Heart right ventricle (tissue), 16 donors: ENCODE measurements around the gene RGS9. TPM values are rescaled to one million over a fixed set of nuclear protein-coding genes. Genes with fewer than 3 reads are reported as not detected.

Experiments
- ATAC-seq, 8 donors: fragments of 200-7000 bp; cut with Tn5 transposase; one replicate each; pipeline ENCODE4 v1.9.1; 2020; ENCODE audit warnings: mild to moderate bottlenecking in 8 of 8, moderate library complexity in 8 of 8, moderate number of reproducible peaks in 1 of 8
- DNase-seq, 2 donors: peaks; one replicate each; pipeline ENCODE4 v3.0.0-alpha.2; 2020
- H3K27ac ChIP-seq, 10 donors: fragments of 200-600 bp; sonication (generic) in 2 of 10; one replicate each; pipeline versions ENCODE4 v1.5.0 to v1.8.0; 2020 to 2022; ENCODE audit warnings: mild to moderate bottlenecking in 3 of 10
- H3K27me3 ChIP-seq, 7 donors: fragments of 200-600 bp; one replicate each; pipeline ENCODE4 v1.8.0; 2021 to 2022; ENCODE audit warnings: mild to moderate bottlenecking in 2 of 7
- H3K36me3 ChIP-seq, 9 donors: fragments of 200-600 bp; sonication (generic) in 1 of 9; one replicate each; pipeline versions ENCODE4 v1.5.0 to v1.8.0; 2020 to 2022; ENCODE audit warnings: mild to moderate bottlenecking in 2 of 9
- H3K4me1 ChIP-seq, 9 donors: fragments of 200-600 bp; sonication (generic) in 1 of 9; one replicate each; pipeline versions ENCODE4 v1.5.0 to v1.8.0; 2020 to 2022; ENCODE audit warnings: mild to moderate bottlenecking in 4 of 9
- H3K4me3 ChIP-seq, 10 donors: fragments of 200-600 bp; sonication (generic) in 2 of 10; one replicate each; pipeline versions ENCODE4 v1.5.0 to v1.8.0; 2020 to 2022; ENCODE audit warnings: mild to moderate bottlenecking in 7 of 10, moderate library complexity in 2 of 10
- H3K9me3 ChIP-seq, 11 donors: fragments of 200-600 bp in 10 of 11; sonication (generic) in 2 of 11; one replicate each; pipeline versions ENCODE4 v1.5.0 to v1.8.0; 2013 to 2022; ENCODE audit warnings: mild to moderate bottlenecking in 2 of 11, control low read depth in 1 of 11, moderate library complexity in 1 of 11
- CTCF ChIP-seq, 9 donors: fragments of 200-600 bp; sonication (generic) in 2 of 9; IDR thresholded peaks; one replicate each; pipeline versions ENCODE4 v1.5.0 to v1.8.0; 2021 to 2022; ENCODE audit warnings: antibody characterized with exemption in 9 of 9, mild to moderate bottlenecking in 5 of 9, moderate library complexity in 1 of 9
- WGBS, 2 donors: extraction: QIAGEN DNeasy Blood & Tissue Kit; methylation state at CpG; one replicate each; pipeline ENCODE4 v1.1.7; 2013; ENCODE audit warnings: inconsistent platforms in 1 of 2; 5-methylcytosine and 5-hydroxymethylcytosine counted together
- intact Hi-C, 10 donors: fragments of 100-400 bp; cut with DNase I; formaldehyde crosslinking; loops; one replicate each; pipeline versions ENCODE4 v1.11.1 to v1.14.2; 2022
- polyA plus RNA-seq, 2 donors: library from polyadenylated mRNA; stranded (reverse); fragments of 200-250 nt; gene quantifications; one replicate each; pipeline ENCODE4 v1.2.3, GENCODE V29; 2013
- total RNA-seq, 10 donors: library from RNA; stranded (reverse); fragmentation: NEBNext Ultra II Directional in 3 of 10; extraction: Animal tissue kit (Norgen Biotek cat#: 25700) in 3 of 10; gene quantifications; one replicate each; pipeline versions ENCODE4 v1.2.1 to v1.2.4, GENCODE V29; 2021 to 2023
- donor health status: Arrhythmogenic right ventricular cardiomyopathy.
- donor health status: ischemic (EF 13 %, LVEDD 7.1; RV severe dilation, severe dysfunction).
- donor health status: healthy with polysubstance abuse.
- donor health status: DM: no; HTN: yes; CAD: no.
- donor health status: DM: no; HTN: no; CAD: no.
- donor health status: ischemic (EF 25% LVEDD 6.9; RV normal size, moderate dysfunction).
- donor health status: ischemic (EF 25% LVEDD 5.7; RV mildly dilated, moderate dysfunction).
- donor health status: healthy.
- donor health status: DM: yes; HTN: yes; CAD: no.
- donor health status: Ischemic cardiomyopathy.
- donor health status: ischemic (EF 35%, LVEDD 5.7; RV mildly dilated, moderate dysfunction).
- donor health status: nonischemic (EF 11% LVEDD 7.7; RV severe dilation, severe dysfunction).
- donor health status: DM: yes; HTN: yes; CAD: no.
- donor health status: PGD.
- donor health status: ischemic (EF 29% LVEDD 5.4; RV normal size, mild dysfunction).
- donor health status: nonischemic (EF 23%, LVEDD 6.1; RV moderate dilation, normal function).

Gene RGS9
- total and polyA plus RNA-seq, 12 donors: 0.36 to 3.0 (median 1.1) TPM

DNA sequence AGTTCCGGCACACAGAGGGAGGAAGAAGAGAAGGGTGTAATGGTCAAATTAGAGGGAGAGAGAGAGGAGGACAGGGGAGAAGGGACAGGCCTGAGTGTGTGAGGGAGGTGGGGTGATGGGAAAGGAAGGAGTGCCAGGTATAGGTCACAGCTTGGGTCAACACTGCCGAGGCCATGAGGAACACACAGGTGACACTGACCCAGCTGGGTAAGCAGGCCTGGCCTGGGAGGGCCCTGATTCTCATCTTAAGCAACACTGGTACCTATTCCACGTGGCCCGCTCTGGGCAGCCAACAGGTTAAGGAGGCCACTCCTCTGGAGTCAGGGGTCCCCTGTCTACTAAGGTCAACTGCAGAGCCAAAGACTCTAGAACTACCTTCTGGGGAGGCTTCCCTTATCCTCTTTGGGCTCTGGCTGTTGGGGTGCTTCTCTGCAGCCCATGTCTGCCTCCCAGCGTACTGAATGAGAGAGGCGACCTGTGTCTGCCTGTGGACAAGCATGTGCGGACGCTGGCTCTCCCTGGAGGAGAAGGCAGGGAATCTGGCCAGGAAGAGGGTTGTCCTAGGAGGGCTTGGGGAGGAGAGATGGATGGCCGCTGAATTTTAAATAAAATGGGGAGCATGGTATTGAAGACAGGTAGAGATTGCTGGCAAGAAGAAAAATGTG lies 57.6 kb downstream of the RGS9 start:
- intact Hi-C loops: loop anchor here in 7 of 10 donors (5.0 to 10.0 kb wide), 7 partner anchors 90 to 270 kb away; no protein-coding TSS in a partner anchor
- no peak for DNase-seq
- no peaks in the 10 kb centered on the region for H3K4me1 ChIP-seq
- 76 to 82% methylated on average over 9 of the region's 9 CpGs for WGBS, 2 donors
- no peaks in the 10 kb centered on the region for H3K9me3 ChIP-seq
- H3K36me3 ChIP-seq: no peaks in the 10 kb centered on the region
- H3K27me3 ChIP-seq: peaks cover 0 to 7% (median 0%) of the 10 kb centered on the region in 7 donors
- no peak for ATAC-seq
- H3K4me3 ChIP-seq: no peak overlapping the region
- no peak for TF ChIP-seq CTCF (IDR thresholded peaks at IDR 0.05)
- H3K27ac ChIP-seq: no peak overlapping the region

DNA sequence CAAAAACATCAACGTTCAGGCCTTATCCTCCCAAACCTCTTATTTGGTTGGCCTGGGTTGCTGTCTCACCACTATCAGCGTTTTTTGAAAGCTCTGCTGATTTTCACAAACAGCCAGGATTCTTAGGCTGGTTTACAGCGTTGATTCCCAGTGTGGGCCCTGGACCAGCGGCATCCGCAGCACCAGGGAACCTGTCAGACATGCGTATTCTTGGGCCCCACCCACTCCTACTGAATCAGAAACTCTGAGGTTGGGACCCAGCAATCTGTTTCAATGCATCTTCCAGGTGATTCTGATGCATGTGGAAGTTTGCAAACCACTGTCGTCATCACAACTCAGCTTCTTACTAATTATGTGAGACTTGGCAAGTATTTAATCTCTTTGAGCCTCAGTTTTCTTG lies 58.5 kb downstream of the RGS9 start:
- H3K27ac ChIP-seq: no peak overlapping the region
- DNase-seq (no peak), ATAC-seq (no peak)
- no peaks in the 10 kb centered on the region for H3K36me3 ChIP-seq
- peaks cover 0 to 7% (median 0%) of the 10 kb centered on the region in 7 donors for H3K27me3 ChIP-seq
- intact Hi-C loops: loop anchor here in 7 of 10 donors (5.0 to 10.0 kb wide), 7 partner anchors 91 to 271 kb away; no protein-coding TSS in a partner anchor
- TF ChIP-seq CTCF (IDR thresholded peaks at IDR 0.05): no peak
- no peaks in the 10 kb centered on the region for H3K4me1 ChIP-seq
- 63 to 70% methylated on average over 7 of the region's 7 CpGs for WGBS, 2 donors
- no peaks in the 10 kb centered on the region for H3K9me3 ChIP-seq
- no peak overlapping the region for H3K4me3 ChIP-seq

GRCh38 chr17:65196617-65197016 lies 59.4 kb downstream of the RGS9 start:
- no peak overlapping the region for H3K4me3 ChIP-seq
- no peak for TF ChIP-seq CTCF (IDR thresholded peaks at IDR 0.05)
- H3K36me3 ChIP-seq: no peaks in the 10 kb centered on the region
- no peaks in the 10 kb centered on the region for H3K4me1 ChIP-seq
- DNase-seq (no peak), ATAC-seq (no peak)
- H3K9me3 ChIP-seq: no peaks in the 10 kb centered on the region
- no peak overlapping the region for H3K27ac ChIP-seq
- 64 to 71% methylated on average over 5 of the region's 5 CpGs for WGBS, 2 donors
- intact Hi-C loops: loop anchor here in 7 of 10 donors (5.0 to 10.0 kb wide), 7 partner anchors 92 to 272 kb away; no protein-coding TSS in a partner anchor
- peaks cover 0 to 7% (median 0%) of the 10 kb centered on the region in 7 donors for H3K27me3 ChIP-seq

- Histone ChIP-seq H3K4me3 (no peak overlapping the region), H3K27me3 (peaks cover 0 to 7% (median 0%) of the 10 kb centered on the region in 7 donors), H3K9me3 (no peaks in the 10 kb centered on the region), H3K27ac (no peak overlapping the region), H3K4me1 (no peaks in the 10 kb centered on the region), H3K36me3 (no peaks in the 10 kb centered on the region)
- DNase-seq (no peak), ATAC-seq (no peak)
- WGBS, 2 donors: 75% methylated on average over 5 of the region's 5 CpGs
- intact Hi-C loops: loop anchor here in 7 of 10 donors (5.0 to 10.0 kb wide), 7 partner anchors 92 to 272 kb away; no protein-coding TSS in a partner anchor
- no peak for TF ChIP-seq CTCF (IDR thresholded peaks at IDR 0.05)
These were observed 60.0 kb downstream of the RGS9 start for GRCh38 chr17:65197201-65197600.
